NCI-H146 treated with DMSO at 0.1 percent for 48 hours (cell line): Measurements from ENCODE around the gene CASR.
"Not testable (repeated sequence)": the region's sequence is repeated elsewhere in the genome, so short reads cannot be mapped to it uniquely, and the experiment has no call there.

Experiments
- DNase-seq: peaks from one replicate; lab custom pipeline; 2025; ENCODE audit not compliant: unreplicated experiment; lab: John Stamatoyannopoulos, UW

Gene CASR

GRCh38 chr3:122183521-122183892 is at the start of gene CASR:
CASR (plus strand) TSS chr3:122183668; CDS start chr3:122254190, 70,522 bp downstream.
- DNase-seq = no peak

DNA sequence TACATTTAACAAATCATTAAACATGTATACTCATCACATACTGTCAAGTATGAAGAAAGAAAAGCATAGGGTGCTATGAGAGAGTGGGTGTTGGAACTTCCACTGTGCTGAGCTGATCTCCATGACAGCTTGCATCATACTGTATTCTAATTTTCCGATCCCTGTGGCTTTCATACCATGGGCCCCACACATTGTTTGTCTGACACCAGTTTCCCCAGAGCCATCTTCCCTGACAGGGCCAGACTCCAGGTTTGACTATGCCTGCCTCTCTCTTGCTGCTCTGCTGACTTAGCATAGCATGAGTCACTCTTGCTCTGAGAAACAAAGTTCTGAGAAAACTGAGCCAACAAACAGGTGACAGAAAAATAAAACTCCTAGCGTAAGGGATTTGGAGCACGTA is 37.0 kb upstream of the CASR start:
- DNase-seq = no peak

GRCh38 chr3:122148941-122149627 is 34.4 kb upstream of the CASR start:
- DNase-seq = no peak

DNA sequence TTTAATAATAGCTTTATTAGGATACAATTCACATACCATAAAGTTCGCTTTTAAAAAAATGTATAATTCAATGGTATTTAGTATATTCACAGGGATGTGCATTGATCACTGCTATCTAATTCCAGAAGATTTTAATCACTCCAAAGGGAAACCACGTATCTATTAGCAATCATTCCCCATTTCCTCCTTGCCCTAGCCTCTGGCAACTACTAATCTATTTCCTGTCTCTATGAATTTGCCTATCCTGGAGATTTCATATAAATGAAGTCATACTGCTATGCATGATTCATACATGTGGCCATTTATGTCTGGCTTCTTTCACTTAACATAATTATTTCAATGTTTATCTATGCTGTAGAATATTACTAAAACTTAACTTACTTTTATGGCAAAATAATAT is 32.0 kb upstream of the CASR start:
- no peak for DNase-seq

GRCh38 chr3:122164983-122165382 is 18.5 kb upstream of the CASR start:
- not testable (repeated sequence) for DNase-seq

DNA sequence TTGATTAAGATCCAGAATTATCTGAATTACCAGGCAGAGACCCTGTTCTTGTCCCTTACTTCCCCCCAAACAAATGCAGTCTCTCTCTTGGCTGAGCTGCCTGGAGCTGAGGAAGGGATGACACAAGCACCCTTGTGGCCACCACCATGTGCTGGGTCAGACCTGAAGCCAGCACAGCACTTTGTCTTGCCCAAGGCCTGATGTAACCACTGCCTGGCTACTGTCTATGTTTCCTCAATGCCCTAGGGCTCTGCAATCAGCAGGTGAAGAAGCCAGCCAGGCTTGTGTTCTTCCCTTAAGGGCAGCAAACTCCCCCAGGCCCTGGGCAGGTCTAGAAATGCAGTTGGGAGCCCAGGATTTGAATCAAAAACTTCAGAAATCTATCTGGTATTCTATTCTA is 15.8 kb upstream of the CASR start:
- DNase-seq = no peak

- DNase-seq = no peak
Observed at GRCh38 chr3:122168044-122168443, 15.4 kb upstream of the CASR start.

DNA sequence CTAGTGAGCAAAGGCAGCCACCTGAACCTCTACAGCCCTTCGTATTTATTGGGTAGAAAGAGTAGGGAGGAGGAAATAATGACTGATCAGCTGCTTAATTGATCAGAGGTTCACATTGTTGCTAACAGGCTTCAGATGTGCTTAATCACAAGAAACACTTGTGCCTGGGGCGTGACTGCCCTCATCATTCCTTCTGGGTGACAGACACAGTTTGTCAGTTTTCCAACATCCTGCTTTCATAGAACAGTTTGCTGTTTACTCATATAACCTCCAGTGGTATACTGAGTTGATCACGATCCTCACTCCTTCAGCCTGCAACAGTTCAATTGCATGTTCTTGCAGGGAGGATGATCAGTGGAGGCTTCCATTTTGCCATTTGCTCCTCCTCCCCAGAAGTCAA is 13.6 kb upstream of the CASR start:
- no peak for DNase-seq

DNA sequence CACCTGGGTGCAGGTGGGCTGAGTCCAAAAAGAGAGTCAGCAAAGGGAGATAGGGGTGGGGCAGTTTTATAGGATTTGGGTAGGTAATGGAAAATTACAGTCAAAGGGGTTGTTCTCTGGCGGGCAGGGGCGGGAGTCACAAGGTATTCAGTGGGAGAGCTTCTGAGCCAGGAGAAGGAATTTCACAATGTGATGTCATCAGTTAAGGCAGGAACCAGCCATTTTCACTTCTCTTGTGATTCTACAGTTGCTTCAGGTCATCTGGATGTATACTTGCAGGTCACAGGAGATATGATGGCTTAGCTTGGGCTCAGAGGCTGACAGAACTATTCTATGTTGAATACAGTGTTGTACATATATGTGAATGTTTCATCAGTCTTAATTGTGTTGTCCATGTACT is 12.1 kb upstream of the CASR start:
- DNase-seq = not testable (repeated sequence)

DNA sequence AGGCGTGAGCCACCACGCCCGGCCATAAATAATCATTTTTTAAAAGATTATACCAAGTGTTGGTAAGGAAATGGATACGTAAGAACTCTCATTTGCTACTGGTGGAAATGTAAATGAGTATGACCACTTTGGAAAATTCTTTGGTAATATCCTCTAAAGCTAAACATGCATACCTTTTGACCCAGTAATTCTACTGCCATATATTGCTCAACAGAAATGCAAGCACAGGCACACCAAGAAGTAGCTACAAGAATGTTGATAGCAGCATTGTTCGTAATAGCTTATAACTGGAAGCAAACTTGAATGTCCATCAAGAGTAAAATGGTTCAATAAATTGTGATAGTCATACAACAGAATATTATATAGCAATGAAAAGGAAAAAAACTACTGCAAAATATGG is 4.8 kb upstream of the CASR start:
- DNase-seq = no peak

DNA sequence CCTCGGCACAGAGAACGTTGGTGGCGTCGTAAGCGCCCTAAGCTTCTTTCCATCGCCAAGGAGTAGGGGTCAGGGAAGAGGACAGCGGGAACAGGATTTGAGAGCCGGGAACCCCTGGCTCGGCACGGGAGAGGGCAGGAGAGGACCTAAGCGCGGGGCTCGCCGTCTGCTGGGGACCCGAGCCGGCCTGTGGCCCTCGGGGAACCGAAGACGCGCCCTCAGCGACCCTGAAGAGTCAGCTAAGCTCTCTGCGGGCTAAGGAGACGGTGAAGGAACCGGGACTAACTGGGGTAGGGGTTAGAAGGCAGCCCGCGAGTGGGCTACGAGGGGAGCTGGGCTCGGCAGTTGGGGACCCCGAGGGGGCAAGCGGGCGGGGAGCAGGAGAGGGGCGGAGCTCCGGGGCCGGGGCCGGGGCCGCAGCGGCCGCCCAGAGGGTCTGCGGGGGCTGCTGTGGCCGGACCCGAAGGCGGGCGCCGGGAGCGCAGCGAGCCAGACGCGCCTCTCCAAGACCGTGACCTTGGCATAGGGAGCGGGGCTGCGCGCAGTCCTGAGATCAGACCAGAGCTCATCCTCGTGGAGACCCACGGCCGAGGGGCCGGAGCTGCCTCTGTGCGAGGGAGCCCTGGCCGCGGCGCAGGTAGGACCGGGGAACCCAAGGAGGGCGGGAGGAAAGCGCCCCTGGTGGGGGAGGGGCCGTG is 574 bp downstream of the CASR start:
- no peak for DNase-seq

DNA sequence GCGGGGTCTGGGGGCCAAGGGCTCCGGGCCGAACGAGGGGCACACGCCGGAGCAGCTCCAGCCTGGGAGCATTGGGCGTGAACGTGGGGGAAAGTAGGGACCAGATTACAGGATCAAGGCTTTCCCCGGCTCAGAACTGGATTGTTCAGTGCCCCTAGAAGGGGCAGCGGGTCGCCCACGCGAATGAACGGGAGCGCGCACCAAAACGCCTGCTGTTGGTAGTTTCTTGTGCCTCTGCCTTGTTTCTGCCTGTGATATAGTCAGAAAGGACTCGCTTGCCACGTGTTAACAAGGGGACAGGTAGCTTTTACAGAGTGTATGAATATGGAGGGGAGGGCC is 1.1 kb downstream of the CASR start:
- DNase-seq = no peak

- no peak for DNase-seq
Observed at GRCh38 chr3:122186372-122186771, 2.9 kb downstream of the CASR start.

GRCh38 chr3:122188737-122189136 is 5.3 kb downstream of the CASR start:
- no peak for DNase-seq

GRCh38 chr3:122189357-122189756 is 5.9 kb downstream of the CASR start:
- no peak for DNase-seq

- no peak for DNase-seq
Observed at GRCh38 chr3:122190525-122190924, 7.1 kb downstream of the CASR start.

- DNase-seq = no peak
Observed at GRCh38 chr3:122198966-122199365, 15.5 kb downstream of the CASR start.

DNA sequence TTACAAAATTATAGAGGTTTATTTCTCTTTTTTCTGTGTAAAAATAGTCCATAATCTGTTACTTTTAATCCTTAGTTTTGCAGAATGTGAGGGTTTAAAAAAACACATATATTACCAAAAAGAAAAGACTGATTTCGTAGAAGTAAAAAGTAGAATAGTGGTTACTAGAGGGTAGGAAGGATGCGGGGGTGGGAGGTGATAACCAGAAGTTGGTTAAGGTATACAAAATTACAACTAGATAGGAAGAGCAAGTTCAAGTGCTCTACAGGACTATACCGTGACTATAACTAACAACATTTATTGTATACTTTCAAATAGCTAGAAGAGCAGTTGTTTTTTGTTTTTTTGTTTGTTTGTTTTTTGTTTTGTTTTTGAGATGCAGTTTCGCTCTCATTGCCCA is 16.1 kb downstream of the CASR start:
- DNase-seq = no peak

GRCh38 chr3:122200661-122201060 is 17.2 kb downstream of the CASR start:
- no peak for DNase-seq

GRCh38 chr3:122201476-122201875 is 18.0 kb downstream of the CASR start:
- DNase-seq = not testable (repeated sequence)

DNA sequence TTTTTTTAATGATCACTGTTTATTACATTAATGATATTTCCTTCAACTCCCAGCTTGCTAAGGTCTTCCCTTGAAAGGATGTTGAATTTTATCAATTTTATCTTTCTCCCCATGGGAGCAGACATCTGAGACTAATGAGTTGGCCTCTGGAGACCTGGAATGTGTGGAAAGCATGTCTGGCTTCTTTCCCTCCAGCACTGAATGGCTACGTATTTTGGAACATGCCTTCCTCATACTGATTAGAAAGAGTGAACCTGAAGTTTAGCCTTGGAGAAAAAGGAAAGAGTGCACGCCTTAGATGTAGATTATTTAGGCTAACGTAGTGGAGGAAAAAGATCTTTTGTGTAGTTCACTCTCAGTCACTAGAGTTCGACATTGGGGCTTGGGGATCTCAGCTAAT is 25.1 kb downstream of the CASR start:
- DNase-seq = no peak

DNA sequence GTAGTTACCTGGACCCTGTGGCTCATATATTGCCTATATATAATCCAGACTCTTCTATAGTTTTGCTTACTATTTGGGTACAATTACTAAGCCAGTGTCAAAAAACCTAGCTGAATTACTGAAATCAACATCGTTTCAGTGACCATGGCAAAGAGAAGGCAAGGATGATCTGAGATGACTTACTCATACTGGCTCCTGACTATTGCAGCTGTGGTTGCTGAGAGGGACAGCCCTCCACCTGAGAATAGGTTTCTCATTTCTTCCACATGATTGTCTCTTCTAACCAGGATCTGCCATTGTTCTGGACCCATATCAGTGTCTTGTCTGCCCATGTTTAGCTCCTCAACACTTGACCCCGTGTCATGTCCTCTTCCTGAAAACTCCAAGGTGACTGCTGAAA is 30.2 kb downstream of the CASR start:
- DNase-seq = no peak

DNA sequence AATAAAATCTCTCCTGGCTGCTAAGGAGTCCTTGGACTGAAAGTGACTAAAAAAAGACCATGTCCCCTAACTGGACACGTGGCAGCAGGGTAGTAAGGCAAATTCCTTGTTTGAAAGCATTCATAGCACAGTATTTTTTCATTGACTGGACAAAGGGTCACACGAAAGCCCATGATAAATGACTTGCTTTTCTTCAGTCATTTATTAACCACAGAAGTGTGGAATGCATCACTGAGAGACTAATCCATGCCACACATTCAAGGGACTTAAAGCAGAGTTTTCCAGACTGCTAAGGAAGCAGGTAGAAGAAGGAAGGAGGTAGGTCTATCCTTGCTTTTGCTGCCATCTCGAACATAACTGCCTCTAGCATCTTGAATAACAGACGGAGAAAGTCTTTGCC is 31.2 kb downstream of the CASR start:
- no peak for DNase-seq
